Activated T-cell treated with anti-CD3 and anti-CD28 coated beads, Interleukin-2, amount 50 U/mL, for 4 hours (primary cell): ENCODE results near the gene GFRAL. TPM values are rescaled to one million over a fixed set of nuclear protein-coding genes. Genes with fewer than 3 reads are reported as not detected.
"Not testable (repeated sequence)": the region's sequence is repeated elsewhere in the genome, so short reads cannot be mapped to it uniquely, and the experiment has no call there.

Experiments used
- ATAC-seq, 2 donors: fragments of 200-7000 bp; cut with Tn5 transposase; one replicate each; pipeline ENCODE4 v1.10.0; 2021
- DNase-seq: peaks from one replicate; pipeline ENCODE4 v3.0.0-alpha.2; 2020
- H3K27me3 Mint-ChIP-seq: one replicate; pipeline ENCODE4 v1.8.0; 2021; ENCODE audit warnings: low read depth, mixed read lengths
- H3K36me3 Mint-ChIP-seq: one replicate; pipeline ENCODE4 v1.8.0; 2022; ENCODE audit warnings: mixed read lengths; ENCODE audit not compliant: insufficient read depth
- H3K4me1 Mint-ChIP-seq: one replicate; pipeline ENCODE4 v1.8.0; 2021; ENCODE audit warnings: low read depth, mixed read lengths
- H3K4me3 Mint-ChIP-seq: one replicate; pipeline ENCODE4 v1.8.0; 2021; ENCODE audit warnings: mild to moderate bottlenecking, moderate library complexity, mixed read lengths
- H3K9me3 Mint-ChIP-seq: one replicate; pipeline ENCODE4 v1.8.0; 2021; ENCODE audit warnings: mixed read lengths
- total RNA-seq, 3 donors: library from RNA; stranded (reverse); gene quantifications; one replicate each; pipeline ENCODE4 v1.2.1, GENCODE V29; 2021

The GFRAL gene, protein sequence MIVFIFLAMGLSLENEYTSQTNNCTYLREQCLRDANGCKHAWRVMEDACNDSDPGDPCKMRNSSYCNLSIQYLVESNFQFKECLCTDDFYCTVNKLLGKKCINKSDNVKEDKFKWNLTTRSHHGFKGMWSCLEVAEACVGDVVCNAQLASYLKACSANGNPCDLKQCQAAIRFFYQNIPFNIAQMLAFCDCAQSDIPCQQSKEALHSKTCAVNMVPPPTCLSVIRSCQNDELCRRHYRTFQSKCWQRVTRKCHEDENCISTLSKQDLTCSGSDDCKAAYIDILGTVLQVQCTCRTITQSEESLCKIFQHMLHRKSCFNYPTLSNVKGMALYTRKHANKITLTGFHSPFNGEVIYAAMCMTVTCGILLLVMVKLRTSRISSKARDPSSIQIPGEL
- total RNA-seq, result not detected

DNA sequence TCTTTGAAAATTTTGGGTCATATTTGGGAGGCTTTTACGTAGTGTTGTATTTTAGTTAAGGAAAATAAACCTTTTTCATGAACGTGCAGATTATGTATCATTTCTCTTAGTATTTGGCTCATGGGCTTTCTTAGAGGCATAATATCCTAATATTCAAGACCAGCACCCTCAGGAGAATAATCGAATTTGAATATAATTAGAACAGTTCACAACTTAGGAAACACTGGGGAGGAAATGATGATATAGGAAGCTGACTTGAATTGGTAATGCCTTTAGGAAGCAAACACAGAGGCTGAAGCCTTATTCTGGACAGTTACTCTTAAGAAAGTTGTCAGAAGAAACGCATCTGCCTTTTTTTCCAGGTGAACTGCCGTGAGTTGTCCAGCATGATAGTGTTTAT is at the start of gene GFRAL:
TSS of gene GFRAL (plus strand) at position 301 of the 400 bp plus-strand sequence. CDS start at position 387, 86 bp downstream.
- peaks cover 5% of the 10 kb centered on the region for H3K9me3 Mint-ChIP-seq
- H3K36me3 Mint-ChIP-seq, result no peaks in the 10 kb centered on the region
- ATAC-seq, result no peak
- no peak within 1 kb of the TSS for H3K4me3 Mint-ChIP-seq
- H3K27me3 Mint-ChIP-seq, result no peaks in the 10 kb centered on the region
- no peaks in the 10 kb centered on the region for H3K4me1 Mint-ChIP-seq
- DNase-seq, result no peak

DNA sequence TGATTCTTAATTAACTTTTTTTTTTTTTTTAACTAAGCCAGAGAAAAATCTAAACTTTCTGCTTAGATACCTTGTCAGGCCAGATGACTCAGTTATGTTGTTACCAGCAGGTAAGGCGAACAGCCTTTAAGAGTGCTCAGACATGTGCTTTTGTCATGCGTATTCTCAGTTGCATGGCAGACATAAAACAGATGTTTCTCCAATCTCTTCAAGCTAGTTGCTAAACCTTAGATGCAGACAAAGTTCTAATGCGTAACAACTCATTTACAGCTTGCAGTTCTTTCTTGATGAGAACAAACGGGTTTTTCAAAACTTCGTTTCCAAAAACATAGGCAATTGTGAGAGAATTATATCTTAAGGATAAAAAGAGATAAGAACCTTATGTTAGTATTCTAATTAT is 49.6 kb upstream of the GFRAL start:
- Mint-ChIP-seq H3K4me1 (no peaks in the 10 kb centered on the region), H3K27me3 (no peaks in the 10 kb centered on the region), H3K36me3 (no peaks in the 10 kb centered on the region), H3K9me3 (no peaks in the 10 kb centered on the region), H3K4me3 (no peak overlapping the region)
- no peak for DNase-seq
- ATAC-seq, result no peak

DNA sequence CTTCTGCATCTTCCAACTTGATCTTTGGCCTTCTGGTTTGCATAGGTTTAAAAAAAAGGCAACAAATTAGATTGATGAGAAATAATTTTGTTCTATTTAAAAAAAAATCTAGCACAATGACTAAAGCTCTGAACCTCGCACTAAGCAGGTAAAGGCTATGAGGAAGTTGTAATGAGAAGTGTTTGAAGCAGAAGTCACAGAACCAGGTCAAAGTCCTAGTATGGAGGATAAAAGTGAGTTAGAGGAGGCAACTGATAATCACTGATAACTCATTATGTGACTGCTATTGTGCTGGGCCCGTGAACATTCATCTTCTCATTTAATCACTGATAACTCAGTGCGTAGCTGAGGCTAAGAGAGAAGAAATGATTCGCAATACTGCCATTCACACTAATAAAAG is 46.1 kb upstream of the GFRAL start:
- no peaks in the 10 kb centered on the region for H3K27me3 Mint-ChIP-seq
- DNase-seq (no peak), ATAC-seq (no peak)
- no peaks in the 10 kb centered on the region for H3K9me3 Mint-ChIP-seq
- H3K4me3 Mint-ChIP-seq, result no peak overlapping the region
- no peaks in the 10 kb centered on the region for H3K36me3 Mint-ChIP-seq
- no peaks in the 10 kb centered on the region for H3K4me1 Mint-ChIP-seq

DNA sequence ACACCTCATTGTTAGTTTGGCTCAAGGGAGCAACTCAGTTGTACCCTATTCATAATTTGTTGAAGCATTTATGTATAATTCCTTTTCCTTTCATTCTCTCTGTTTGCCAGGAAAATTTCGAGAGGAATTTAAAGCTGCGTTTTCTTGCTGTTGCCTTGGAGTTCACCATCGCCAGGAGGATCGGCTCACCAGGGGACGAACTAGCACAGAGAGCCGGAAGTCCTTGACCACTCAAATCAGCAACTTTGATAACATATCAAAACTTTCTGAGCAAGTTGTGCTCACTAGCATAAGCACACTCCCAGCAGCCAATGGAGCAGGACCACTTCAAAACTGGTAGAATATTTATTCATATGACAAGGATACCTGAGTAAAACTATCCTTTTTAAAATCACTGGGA is 45.2 kb upstream of the GFRAL start:
- ATAC-seq, result no peak
- Mint-ChIP-seq H3K4me3 (no peak overlapping the region), H3K9me3 (no peaks in the 10 kb centered on the region)

DNA sequence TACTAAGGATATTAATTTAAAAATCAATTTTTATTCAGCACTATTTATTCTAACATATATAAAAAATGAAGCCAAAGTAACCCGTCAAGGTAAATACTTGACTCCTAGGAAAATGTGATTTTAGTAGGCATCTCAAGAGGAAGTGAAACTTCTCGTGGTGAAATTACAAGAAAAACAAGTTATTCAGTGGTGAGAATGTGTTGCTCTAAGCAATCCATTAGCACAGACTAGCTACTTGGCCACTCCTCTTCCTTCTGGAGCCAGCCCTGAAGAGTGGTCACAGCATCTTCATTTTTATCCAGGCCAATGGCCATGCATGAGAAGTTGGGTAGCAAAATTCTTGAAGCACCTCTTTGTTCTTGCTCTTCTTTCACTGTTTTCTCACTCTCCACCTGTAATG is 40.4 kb upstream of the GFRAL start:
- no peak overlapping the region for H3K4me3 Mint-ChIP-seq
- no peak for DNase-seq
- H3K9me3 Mint-ChIP-seq, result no peaks in the 10 kb centered on the region
- ATAC-seq, result no peak
- no peaks in the 10 kb centered on the region for H3K36me3 Mint-ChIP-seq
- H3K4me1 Mint-ChIP-seq, result no peaks in the 10 kb centered on the region
- H3K27me3 Mint-ChIP-seq, result no peaks in the 10 kb centered on the region

More for the DNA sequence above, 45.2 kb upstream of the GFRAL start:
- Mint-ChIP-seq H3K4me1 (no peaks in the 10 kb centered on the region), H3K36me3 (no peaks in the 10 kb centered on the region), H3K27me3 (no peaks in the 10 kb centered on the region)
- DNase-seq, result no peak

DNA sequence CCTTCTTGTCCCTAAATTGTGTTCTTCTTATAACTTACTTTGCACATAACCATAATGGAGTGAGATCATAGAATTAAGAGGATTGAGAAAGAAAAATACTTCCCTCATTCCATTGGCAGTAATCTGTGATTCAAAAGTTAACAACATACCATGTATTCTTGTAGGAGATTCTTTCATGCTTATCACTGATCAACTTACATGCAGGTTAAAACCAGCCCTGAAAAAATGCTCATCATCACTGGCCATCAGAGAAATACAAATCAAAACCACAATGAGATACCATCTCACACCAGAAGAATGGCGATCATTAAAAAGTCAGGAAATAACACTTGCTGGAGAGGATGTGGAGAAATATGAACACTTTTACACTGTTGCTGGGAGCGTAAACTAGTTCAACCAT is 36.5 kb upstream of the GFRAL start:
- Mint-ChIP-seq H3K4me3 (no peak overlapping the region), H3K27me3 (no peaks in the 10 kb centered on the region), H3K9me3 (peaks cover 3% of the 10 kb centered on the region), H3K4me1 (no peaks in the 10 kb centered on the region), H3K36me3 (no peaks in the 10 kb centered on the region)
- DNase-seq (no peak), ATAC-seq (no peak)

DNA sequence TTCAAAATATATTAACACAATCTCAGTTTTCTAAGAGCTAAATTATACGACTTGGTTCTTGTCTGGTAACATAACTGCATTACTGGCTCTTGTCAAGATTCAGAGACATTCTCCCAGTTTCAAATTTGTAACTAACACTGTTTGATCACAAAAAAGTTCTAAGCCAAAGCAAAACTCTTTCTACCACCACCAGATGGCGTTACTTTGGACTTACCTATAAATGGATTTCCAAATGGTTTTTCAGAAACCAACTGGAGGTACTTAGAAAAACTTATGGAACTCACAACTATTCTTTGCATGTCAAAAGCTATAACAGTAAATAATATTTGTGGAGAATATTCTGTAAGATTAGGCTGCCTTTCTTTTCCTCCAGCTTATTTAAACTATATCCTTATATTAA is 34.2 kb upstream of the GFRAL start:
- no peaks in the 10 kb centered on the region for H3K4me1 Mint-ChIP-seq
- peaks cover 3% of the 10 kb centered on the region for H3K9me3 Mint-ChIP-seq
- no peak overlapping the region for H3K4me3 Mint-ChIP-seq
- no peak for DNase-seq
- no peaks in the 10 kb centered on the region for H3K36me3 Mint-ChIP-seq
- H3K27me3 Mint-ChIP-seq, result no peaks in the 10 kb centered on the region
- ATAC-seq, result no peak

DNA sequence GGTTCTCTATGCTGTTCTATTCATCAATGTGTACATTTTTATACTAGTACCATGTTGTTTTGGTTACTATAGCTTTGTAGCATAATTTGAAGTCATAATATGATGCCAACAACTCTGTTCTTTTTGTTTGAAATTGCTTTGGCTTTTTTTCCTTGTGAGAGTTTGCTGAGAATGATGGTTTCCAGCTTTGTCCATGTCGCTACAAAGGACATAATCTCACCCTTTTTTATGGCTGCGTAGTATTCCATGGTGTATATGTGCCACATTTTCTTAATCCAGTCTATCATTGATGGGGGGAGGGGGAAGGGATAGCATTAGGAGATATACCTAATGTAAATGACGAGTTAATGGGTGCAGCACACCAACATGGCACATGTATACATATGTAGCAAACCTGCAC is 30.1 kb upstream of the GFRAL start:
- H3K27me3 Mint-ChIP-seq, DNase-seq, H3K4me3 Mint-ChIP-seq, ATAC-seq, H3K36me3 Mint-ChIP-seq, H3K4me1 Mint-ChIP-seq: not testable (repeated sequence)
- H3K9me3 Mint-ChIP-seq, result peaks cover 10% of the 10 kb centered on the region

DNA sequence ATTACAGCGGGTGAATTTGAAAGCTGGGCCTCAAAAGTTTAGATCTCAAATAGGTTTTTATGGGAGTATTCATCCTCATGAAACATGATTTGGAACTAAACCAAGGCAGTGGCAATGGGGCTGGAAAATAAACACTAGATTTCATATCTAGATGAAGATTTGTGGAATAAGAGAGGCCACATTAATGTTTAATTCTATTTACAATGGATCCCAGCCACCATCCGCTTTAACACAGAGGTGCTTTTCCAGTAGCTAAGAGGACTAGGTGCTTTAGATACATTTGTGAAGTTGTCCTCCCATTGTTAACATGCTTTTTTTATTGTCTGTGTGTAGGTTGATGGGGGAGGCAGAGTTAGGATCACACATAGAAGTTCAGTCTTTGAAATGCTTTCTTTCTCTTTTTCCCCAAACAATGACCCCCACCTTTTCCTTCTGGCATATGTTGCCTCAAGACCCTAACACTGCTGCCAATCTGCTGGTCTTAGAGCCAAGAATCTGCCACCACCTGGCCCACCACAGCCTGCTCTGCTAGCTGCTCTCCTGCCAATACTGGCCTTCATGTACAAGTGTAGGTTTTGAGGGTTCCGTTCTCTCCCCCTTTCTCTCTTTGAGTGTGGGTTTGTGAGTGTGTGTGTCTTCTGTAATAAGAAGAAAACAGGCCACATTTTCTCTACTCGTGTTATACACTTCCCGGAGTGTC is 27.8 kb upstream of the GFRAL start:
- no peak for DNase-seq
- no peaks in the 10 kb centered on the region for H3K27me3 Mint-ChIP-seq
- no peak overlapping the region for H3K4me3 Mint-ChIP-seq
- H3K36me3 Mint-ChIP-seq, result no peaks in the 10 kb centered on the region
- no peaks in the 10 kb centered on the region for H3K4me1 Mint-ChIP-seq
- no peak for ATAC-seq
- peaks cover 12% of the 10 kb centered on the region for H3K9me3 Mint-ChIP-seq

DNA sequence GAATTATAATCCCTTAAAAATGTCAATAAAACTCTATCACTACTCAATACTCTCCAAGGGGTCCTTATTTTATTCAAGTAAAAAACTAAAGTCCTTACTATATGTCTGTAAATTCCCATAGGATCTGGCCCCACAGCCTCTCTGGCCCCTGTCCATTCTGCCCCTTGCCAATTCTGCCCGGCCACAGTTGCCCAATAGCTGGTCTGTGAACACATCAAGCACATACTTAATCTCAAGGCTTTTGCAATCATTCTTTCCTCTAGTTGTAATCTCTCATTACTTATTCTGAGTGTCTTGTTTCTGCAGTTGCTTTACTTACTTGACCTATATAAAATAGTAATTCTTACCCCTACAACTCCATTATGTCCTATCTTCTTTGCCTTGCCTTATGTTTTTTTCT is 22.5 kb upstream of the GFRAL start:
- Mint-ChIP-seq H3K4me3 (no peak overlapping the region), H3K36me3 (no peaks in the 10 kb centered on the region), H3K27me3 (no peaks in the 10 kb centered on the region), H3K4me1 (no peaks in the 10 kb centered on the region), H3K9me3 (peaks cover 23% of the 10 kb centered on the region)
- no peak for DNase-seq
- no peak for ATAC-seq

DNA sequence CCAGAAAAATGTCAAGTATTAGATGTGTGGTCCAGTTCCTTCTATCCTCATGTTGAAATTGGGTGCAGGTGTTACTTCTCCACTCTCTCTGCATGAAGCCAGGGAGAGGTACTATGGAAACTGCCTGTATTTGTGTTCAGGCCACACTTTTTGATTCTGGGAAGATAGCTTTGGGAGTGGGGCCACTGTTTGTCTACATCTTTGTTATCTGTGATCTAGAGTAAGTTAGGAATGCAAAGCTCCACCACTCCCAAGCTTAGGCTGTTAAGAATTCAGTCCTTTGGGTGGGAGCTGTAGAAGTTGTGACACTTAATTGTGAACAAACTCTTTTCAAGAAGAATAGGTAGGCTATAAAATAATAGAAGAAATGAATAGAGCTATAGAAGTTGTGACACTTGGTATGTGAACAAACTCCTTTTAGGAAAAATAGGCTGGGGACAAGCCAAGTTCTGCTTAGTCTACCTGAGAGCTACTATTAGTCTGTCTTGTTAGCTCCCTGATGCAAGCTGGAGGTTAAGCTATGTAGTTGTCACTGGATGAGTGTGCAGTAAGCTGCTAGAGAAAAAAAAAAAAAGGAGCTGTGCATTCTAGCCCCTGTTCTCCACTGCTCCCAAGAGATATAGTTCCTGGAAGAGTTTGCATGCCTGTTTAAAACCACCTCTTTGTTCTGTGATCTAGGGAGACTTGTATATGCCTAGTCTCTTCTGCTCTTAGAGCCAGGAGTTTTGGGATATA is 7.1 kb upstream of the GFRAL start:
- Mint-ChIP-seq H3K4me1 (no peaks in the 10 kb centered on the region), H3K4me3 (no peak overlapping the region), H3K9me3 (peaks cover 21% of the 10 kb centered on the region), H3K27me3 (no peaks in the 10 kb centered on the region), H3K36me3 (no peaks in the 10 kb centered on the region)
- no peak for DNase-seq
- no peak for ATAC-seq

DNA sequence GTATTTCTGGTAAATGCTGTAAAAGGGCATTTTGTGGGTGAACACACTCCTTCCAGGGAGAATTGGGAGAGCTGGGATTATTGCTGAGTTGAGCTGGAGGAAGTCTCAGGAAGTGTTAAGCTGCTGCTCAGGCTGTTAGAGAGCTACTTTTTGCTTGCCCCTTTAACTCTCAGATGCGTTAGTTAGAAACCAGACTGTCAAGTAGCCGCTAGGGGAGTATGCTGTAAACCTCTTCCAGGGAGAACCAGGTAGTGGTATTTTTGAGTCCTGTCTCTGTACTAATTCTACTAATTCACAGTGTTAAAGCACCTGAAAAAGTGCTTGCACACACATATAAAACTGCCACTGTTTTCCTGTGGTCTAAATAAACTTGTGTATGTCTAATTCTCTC is 6.6 kb upstream of the GFRAL start:
- Mint-ChIP-seq H3K36me3 (no peaks in the 10 kb centered on the region), H3K9me3 (peaks cover 19% of the 10 kb centered on the region), H3K27me3 (no peaks in the 10 kb centered on the region), H3K4me3 (no peak overlapping the region), H3K4me1 (no peaks in the 10 kb centered on the region)
- DNase-seq, result no peak
- no peak for ATAC-seq

DNA sequence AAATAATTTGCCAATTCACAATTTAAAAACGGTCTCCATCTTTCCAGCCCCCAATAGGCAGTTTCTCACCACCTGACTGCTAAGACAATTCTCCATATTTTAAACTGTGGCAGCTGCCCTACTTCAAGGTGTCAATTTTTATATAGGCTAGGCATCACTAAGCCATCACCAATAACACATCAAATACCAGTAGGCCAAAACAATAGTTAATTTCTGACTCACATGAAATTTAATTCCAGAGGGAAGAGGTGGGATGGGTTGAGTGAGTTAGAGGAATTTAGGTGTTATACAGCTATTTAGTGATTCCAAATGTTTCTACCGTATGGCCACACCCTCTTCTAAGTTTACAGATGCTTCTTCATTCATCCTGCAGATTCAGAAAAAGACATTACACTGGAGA is 49.9 kb downstream of the GFRAL start:
- no peak for ATAC-seq
- Mint-ChIP-seq H3K9me3 (peaks cover 9% of the 10 kb centered on the region), H3K4me3 (no peak overlapping the region)

DNA sequence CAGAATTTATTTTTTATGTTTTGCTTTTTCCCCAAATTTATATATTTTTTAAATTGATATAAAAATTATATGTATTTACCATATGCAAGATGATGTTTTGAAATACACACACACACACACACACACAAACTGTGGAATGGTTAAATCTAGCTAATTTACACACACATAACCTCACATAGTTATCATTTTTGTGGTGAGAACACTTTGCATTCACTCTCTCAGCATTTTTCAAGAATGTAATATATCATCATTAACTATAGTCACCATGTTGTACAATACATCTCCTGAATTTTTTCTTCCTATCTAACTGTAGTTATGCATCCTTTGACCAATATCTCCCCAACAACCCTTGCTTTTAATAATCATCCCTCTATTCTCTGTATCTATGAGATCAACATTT is 52.2 kb downstream of the GFRAL start:
- no peaks in the 10 kb centered on the region for H3K4me1 Mint-ChIP-seq

More for the DNA sequence above, 49.9 kb downstream of the GFRAL start:
- Mint-ChIP-seq H3K36me3 (no peaks in the 10 kb centered on the region), H3K27me3 (no peaks in the 10 kb centered on the region), H3K4me1 (no peaks in the 10 kb centered on the region)
- DNase-seq, result no peak

More for the DNA sequence above, 52.2 kb downstream of the GFRAL start:
- no peak for DNase-seq
- Mint-ChIP-seq H3K36me3 (no peaks in the 10 kb centered on the region), H3K4me3 (no peak overlapping the region), H3K9me3 (peaks cover 9% of the 10 kb centered on the region), H3K27me3 (no peaks in the 10 kb centered on the region)
- no peak for ATAC-seq
